GM19372 (cell line): ENCODE measurements around the gene CNTN4.
"Not testable (repeated sequence)": the region's sequence is repeated elsewhere in the genome, so short reads cannot be mapped to it uniquely, and the experiment has no call there.

Experiments
- ATAC-seq: cut with Tn5 transposase; IDR thresholded peaks from one replicate; pipeline ENCODE4 v1.9.1; 2021; ENCODE audit warnings: mild to moderate bottlenecking, low read depth, moderate library complexity; ENCODE audit not compliant: unreplicated experiment

CNTN4 gene

GRCh38 chr3:2098398-2099027, at the start of gene CNTN4:
Gene CNTN4 (plus strand): TSS chr3:2098866.
- ATAC-seq: no peak

GRCh38 chr3:2061360-2061759, 37.3 kb upstream of the CNTN4 start:
- no peak for ATAC-seq

GRCh38 chr3:2071531-2071930, 27.1 kb upstream of the CNTN4 start:
- no peak for ATAC-seq

GRCh38 chr3:2078821-2079220, 19.8 kb upstream of the CNTN4 start:
- no peak for ATAC-seq

- ATAC-seq: no peak
Observed at GRCh38 chr3:2082871-2083480, 15.7 kb upstream of the CNTN4 start.

GRCh38 chr3:2083558-2083957, 15.1 kb upstream of the CNTN4 start:
- not testable (repeated sequence) for ATAC-seq

- no peak for ATAC-seq
Observed at GRCh38 chr3:2090095-2090911, 8.4 kb upstream of the CNTN4 start.

DNA sequence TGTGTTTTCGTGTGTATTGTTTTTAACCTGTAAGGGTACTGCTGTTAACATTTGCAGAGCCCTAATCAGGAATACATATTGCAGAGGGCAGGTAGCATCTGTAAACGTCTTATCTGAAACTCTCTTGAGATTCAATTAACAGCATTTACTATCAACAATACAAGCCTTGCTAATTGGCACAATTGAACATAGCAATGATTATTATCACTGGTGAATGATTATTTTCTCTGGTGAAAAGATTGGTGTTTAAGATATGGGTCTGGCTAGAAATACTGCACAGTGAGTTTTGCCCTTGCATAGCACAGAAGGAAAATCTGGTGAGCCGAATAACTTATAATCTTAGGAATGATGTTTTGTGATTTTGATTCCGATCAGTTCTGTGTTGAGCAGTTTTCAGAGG, 5.9 kb upstream of the CNTN4 start:
- no peak for ATAC-seq

DNA sequence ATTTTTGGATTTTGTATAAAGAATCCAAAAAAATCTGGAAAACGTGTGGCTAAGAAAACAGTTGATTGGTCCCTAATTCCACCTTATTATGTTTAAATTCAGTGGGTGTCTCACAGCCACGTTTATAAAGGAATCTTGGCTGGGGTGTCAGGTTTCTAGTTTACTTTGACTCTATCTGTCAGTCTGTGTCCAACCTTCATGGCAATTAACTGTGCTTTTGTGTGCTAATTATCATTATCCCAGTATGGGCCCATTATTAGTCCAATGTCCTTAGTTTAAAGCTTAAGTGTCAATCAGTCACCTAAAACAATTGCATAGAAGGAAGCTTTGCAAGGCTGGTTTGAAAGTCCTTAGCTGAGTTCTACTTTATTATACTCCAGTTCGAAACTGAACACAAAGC, 3.7 kb upstream of the CNTN4 start:
- no peak for ATAC-seq

- ATAC-seq: no peak
Observed at GRCh38 chr3:2096216-2096615, 2.5 kb upstream of the CNTN4 start.

- no peak for ATAC-seq
Observed at GRCh38 chr3:2097641-2098191, 950 bp upstream of the CNTN4 start.

GRCh38 chr3:2099028-2099671, 484 bp downstream of the CNTN4 start:
- no peak for ATAC-seq

GRCh38 chr3:2099779-2100191, 1.1 kb downstream of the CNTN4 start:
- ATAC-seq: no peak

DNA sequence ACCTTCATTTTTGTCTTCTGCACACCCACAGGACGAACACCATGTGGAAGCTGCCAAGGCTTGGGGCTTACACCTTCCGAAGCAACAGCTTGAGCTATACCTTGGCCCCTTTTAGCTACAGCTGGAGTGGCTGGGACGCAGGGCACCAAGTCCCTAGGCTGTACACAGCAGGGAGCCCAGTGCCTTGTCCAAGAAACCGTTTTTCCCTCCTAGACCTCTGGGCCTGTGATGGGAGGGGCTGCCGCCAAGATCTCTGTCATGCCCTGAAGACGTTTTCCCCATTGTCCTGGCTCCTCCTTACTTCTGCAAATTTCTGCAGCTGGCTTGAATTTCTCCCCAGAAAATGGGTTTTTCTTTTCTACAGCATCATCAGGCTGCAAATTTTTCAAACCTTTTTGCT, 7.8 kb downstream of the CNTN4 start:
- no peak for ATAC-seq

GRCh38 chr3:2110597-2111117, 12.0 kb downstream of the CNTN4 start:
- ATAC-seq: no peak

- ATAC-seq: no peak
Observed at GRCh38 chr3:2114617-2115275, 16.1 kb downstream of the CNTN4 start.

DNA sequence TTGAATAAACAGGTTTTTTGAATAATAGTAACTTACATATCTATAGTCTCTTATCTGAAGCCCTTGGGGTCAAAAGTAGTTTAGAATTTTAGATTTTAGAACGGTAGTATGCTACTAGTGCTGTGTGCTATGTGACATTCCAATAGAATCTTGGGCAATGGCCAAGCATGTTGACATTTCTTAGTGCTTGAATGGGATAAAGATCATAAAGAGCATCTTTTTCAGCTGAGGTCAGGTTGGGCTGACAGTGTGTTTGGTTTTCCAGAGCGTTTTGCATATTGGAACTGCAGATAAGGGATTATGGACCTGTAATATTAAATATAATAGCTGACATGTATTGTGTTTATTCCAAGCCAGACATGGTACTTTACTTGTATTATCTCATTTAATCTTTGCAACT, 32.1 kb downstream of the CNTN4 start:
- no peak for ATAC-seq

- ATAC-seq: no peak
Observed at GRCh38 chr3:2133146-2133545, 34.5 kb downstream of the CNTN4 start.

- ATAC-seq: no peak
Observed at GRCh38 chr3:2137651-2138050, 39.0 kb downstream of the CNTN4 start.

- ATAC-seq: no peak
Observed at GRCh38 chr3:2141482-2141881, 42.8 kb downstream of the CNTN4 start.
